HG02642 (cell line): Measurements from ENCODE around the gene MSS51.
"Not testable (repeated sequence)": the region's sequence is repeated elsewhere in the genome, so short reads cannot be mapped to it uniquely, and the experiment has no call there.

ENCODE experiments used
- ATAC-seq: cut with Tn5 transposase; IDR thresholded peaks from one replicate; pipeline ENCODE4 v1.9.1; 2021; ENCODE audit warnings: mild to moderate bottlenecking; ENCODE audit not compliant: unreplicated experiment, poor library complexity

The MSS51 gene

GRCh38 chr10:73416571-73416970 lies 16.8 kb downstream of the MSS51 start:
- ATAC-seq, result no peak

GRCh38 chr10:73414230-73414945 lies 19.0 kb downstream of the MSS51 start:
- peak; percentile 27 for ATAC-seq

- peak; percentile 94 for ATAC-seq
These were observed 19.7 kb downstream of the MSS51 start, which contains the start of gene ANXA7 for GRCh38 chr10:73413528-73414229. TSS of gene ANXA7 (minus strand) at chr10:73414058. CDS start at chr10:73400856, 13,202 bp downstream.

GRCh38 chr10:73413108-73413527 lies 20.2 kb downstream of the MSS51 start:
- ATAC-seq, result peak; percentile 20

GRCh38 chr10:73410897-73411296 lies 22.5 kb downstream of the MSS51 start:
- no peak for ATAC-seq

GRCh38 chr10:73408978-73409521 lies 24.3 kb downstream of the MSS51 start:
- no peak for ATAC-seq

GRCh38 chr10:73408061-73408460 lies 25.3 kb downstream of the MSS51 start:
- no peak for ATAC-seq

GRCh38 chr10:73407495-73407894 lies 25.9 kb downstream of the MSS51 start:
- ATAC-seq, result no peak

- ATAC-seq, result no peak
These were observed 26.5 kb downstream of the MSS51 start for GRCh38 chr10:73406846-73407245.

- no peak for ATAC-seq
These were observed 27.8 kb downstream of the MSS51 start for GRCh38 chr10:73405556-73405955.

GRCh38 chr10:73404690-73405089 lies 28.7 kb downstream of the MSS51 start:
- no peak for ATAC-seq

GRCh38 chr10:73401636-73402035 lies 31.7 kb downstream of the MSS51 start:
- ATAC-seq, result no peak

- no peak for ATAC-seq
These were observed 34.3 kb downstream of the MSS51 start for GRCh38 chr10:73399063-73399462.

GRCh38 chr10:73398024-73398423 lies 35.3 kb downstream of the MSS51 start:
- ATAC-seq, result no peak

GRCh38 chr10:73394325-73394724 lies 39.0 kb downstream of the MSS51 start:
- ATAC-seq, result not testable (repeated sequence)

- no peak for ATAC-seq
These were observed 45.1 kb downstream of the MSS51 start for GRCh38 chr10:73388228-73388627.

GRCh38 chr10:73386583-73386982 lies 46.8 kb downstream of the MSS51 start:
- no peak for ATAC-seq

- no peak for ATAC-seq
These were observed 54.2 kb downstream of the MSS51 start for GRCh38 chr10:73379064-73379748.

GRCh38 chr10:73376679-73377078 lies 56.7 kb downstream of the MSS51 start:
- no peak for ATAC-seq
